Keratinocyte (primary cell): ENCODE data around the gene CDYL2. TPM values are rescaled to one million over a fixed set of nuclear protein-coding genes. Genes with fewer than 3 reads are reported as not detected.

ENCODE experiments used
- DNase-seq: peaks from one replicate; pipeline ENCODE4 v3.0.0-alpha.2; 2011; ENCODE audit warnings: low read depth, missing footprints, low spot score
- FAIRE-seq: peaks from 2 replicates; lab custom pipeline; 2011; peaks lifted over from hg19 to GRCh38; lab: Jason Lieb, UNC
- H2AFZ ChIP-seq: 2 replicates; pipeline ENCODE4 v1.6.0; 2012; ENCODE audit warnings: low read length, control low read depth, inconsistent platforms; ENCODE audit not compliant: control insufficient read depth
- H3K27ac ChIP-seq: 2 replicates; pipeline ENCODE4 v1.5.1; 2011; ENCODE audit warnings: low read length; ENCODE audit not compliant: control insufficient read depth, insufficient read depth
- H3K27me3 ChIP-seq: 3 replicates; pipeline ENCODE4 v1.6.0; 2011; ENCODE audit warnings: low read length; ENCODE audit not compliant: control insufficient read depth, insufficient read depth; ENCODE audit errors: extremely low read depth
- H3K36me3 ChIP-seq, 2 experiments: 2 replicates in 1 of 2; 3 replicates in 1 of 2; pipeline ENCODE4 v1.5.1; 2011; ENCODE audit warnings: low read length in 2 of 2, mild to moderate bottlenecking in 1 of 2; ENCODE audit not compliant: control insufficient read depth in 2 of 2, insufficient read depth in 2 of 2; ENCODE audit errors: extremely low read depth in 1 of 2
- H3K4me1 ChIP-seq: 3 replicates; pipeline ENCODE4 v1.5.1; 2011; ENCODE audit warnings: low read length; ENCODE audit not compliant: control insufficient read depth, insufficient read depth; ENCODE audit errors: extremely low read depth
- H3K4me2 ChIP-seq: 3 replicates; pipeline ENCODE4 v1.6.0; 2011; ENCODE audit warnings: low read depth, low read length; ENCODE audit not compliant: control insufficient read depth, insufficient read depth; ENCODE audit errors: extremely low read depth
- H3K4me3 ChIP-seq, 3 experiments: fragments of 200-600 bp in 1 of 3; sonication (generic) in 1 of 3; 2 replicates in 2 of 3; 3 replicates in 1 of 3; pipeline ENCODE4 v1.5.1; 2011 to 2016; ENCODE audit warnings: low read length in 3 of 3, mild to moderate bottlenecking in 3 of 3, control low read depth in 2 of 3, inconsistent platforms in 1 of 3, low read depth in 1 of 3, mixed read lengths in 1 of 3, mixed run types in 1 of 3, moderate library complexity in 1 of 3; ENCODE audit not compliant: control insufficient read depth in 2 of 3, insufficient read depth in 2 of 3; ENCODE audit errors: extremely low read depth in 1 of 3
- H3K79me2 ChIP-seq: 2 replicates; pipeline ENCODE4 v1.6.0; 2012; ENCODE audit warnings: low read length; ENCODE audit not compliant: control insufficient read depth, insufficient read depth
- H3K9ac ChIP-seq: 3 replicates; pipeline ENCODE4 v1.6.0; 2011; ENCODE audit warnings: low read length; ENCODE audit not compliant: control insufficient read depth, insufficient read depth; ENCODE audit errors: extremely low read depth
- H3K9me1 ChIP-seq: 3 replicates; pipeline ENCODE4 v1.6.0; 2011; ENCODE audit warnings: low read length; ENCODE audit not compliant: control insufficient read depth, insufficient read depth; ENCODE audit errors: extremely low read depth
- H3K9me3 ChIP-seq: 2 replicates; pipeline ENCODE4 v1.5.1; 2012; ENCODE audit warnings: low read depth, low read length; ENCODE audit not compliant: control insufficient read depth
- H4K20me1 ChIP-seq: 3 replicates; pipeline ENCODE4 v1.6.0; 2011; ENCODE audit warnings: low read length; ENCODE audit not compliant: control insufficient read depth, insufficient read depth; ENCODE audit errors: extremely low read depth
- CTCF ChIP-seq, 3 experiments: IDR thresholded peaks in 1 of 3; conservative IDR thresholded peaks in 1 of 3; optimal IDR thresholded peaks in 1 of 3; 2 replicates in 2 of 3; 3 replicates in 1 of 3; pipeline versions ENCODE3 to v1.5.1; 2011; ENCODE audit warnings: low read length in 3 of 3, mild to moderate bottlenecking in 3 of 3, moderate library complexity in 2 of 3, control low read depth in 1 of 3, inconsistent platforms in 1 of 3; ENCODE audit not compliant: insufficient read depth in 2 of 3; ENCODE audit errors: extremely low read depth in 1 of 3
- EZH2 ChIP-seq: IDR thresholded peaks from one replicate; pipeline ENCODE4 v1.6.1; 2012; ENCODE audit warnings: inconsistent platforms, mild to moderate bottlenecking, low read length, moderate library complexity
- dilution Hi-C: fragments of 300-500 bp; cut with MboI; formaldehyde crosslinking; loops from one replicate; pipeline ENCODE4 v1.7.0; 2020; ENCODE audit warnings: low sequenced_read_pairs; ENCODE audit not compliant: extremely low pct_ligation_motif_present
- polyA plus RNA-seq, 5 experiments: library from polyadenylated mRNA; depleted of rRNA in 3 of 5; stranded (reverse) in 3 of 5; stranded (forward) in 1 of 5; unstranded in 1 of 5; fragments of >200 nt; gene quantifications; 1 replicate in 1 of 5; 2 replicates in 3 of 5; 3 replicates in 1 of 5; pipeline versions ENCODE4 v1.2.1 to v1.2.3, GENCODE V29; 2011 to 2012; ENCODE audit warnings: missing spikeins in 2 of 5, low read depth in 1 of 5, low replicate concordance in 1 of 5

The CDYL2 gene
- polyA plus RNA-seq, 1 donor (not counting 4 experiments of a cell fraction or from before 2014, with no cell fraction given) = 2.0 TPM

- Histone ChIP-seq H3K27ac (no peak overlapping the region), H4K20me1 (no peaks in the 10 kb centered on the region), H3K4me3 (no peak overlapping the region), H2AFZ (no peak overlapping the region), H3K36me3 (no peaks in the 10 kb centered on the region), H3K9ac (no peak overlapping the region), H3K4me2 (peak overlapping the region; percentile 40), H3K9me1 (no peaks in the 10 kb centered on the region), H3K4me1 (peaks cover 8% of the 10 kb centered on the region), H3K79me2 (no peaks in the 10 kb centered on the region), H3K27me3 (no peaks in the 10 kb centered on the region), H3K9me3 (no peaks in the 10 kb centered on the region)
- dilution Hi-C loops = no loop called here
- DNase-seq = no peak
- FAIRE-seq = no peak
- no peak for TF ChIP-seq EZH2
- TF ChIP-seq CTCF (optimal IDR thresholded peaks at IDR 0.05 in 1 of 3, IDR thresholded peaks at IDR 0.05 in 1 of 3, conservative IDR thresholded peaks at IDR 0.05 in 1 of 3; ENCODE audit: extremely low read depth in 1 of 3, insufficient read depth in 2 of 3, low read length in 3 of 3) = no peak
Observed at GRCh38 chr16:80664786-80665185, 139.6 kb downstream of the CDYL2 start.

GRCh38 chr16:80664226-80664625, 140.2 kb downstream of the CDYL2 start:
- no peak overlapping the region for H3K4me2 ChIP-seq
- H3K9me3 ChIP-seq = no peaks in the 10 kb centered on the region
- H4K20me1 ChIP-seq = no peaks in the 10 kb centered on the region
- FAIRE-seq = no peak
- H3K27ac ChIP-seq = no peak overlapping the region
- H2AFZ ChIP-seq = no peak overlapping the region
- no peak for DNase-seq
- H3K4me1 ChIP-seq = peaks cover 8% of the 10 kb centered on the region
- dilution Hi-C loops = no loop called here
- H3K36me3 ChIP-seq = no peaks in the 10 kb centered on the region
- no peak for TF ChIP-seq CTCF (optimal IDR thresholded peaks at IDR 0.05 in 1 of 3, IDR thresholded peaks at IDR 0.05 in 1 of 3, conservative IDR thresholded peaks at IDR 0.05 in 1 of 3; ENCODE audit: extremely low read depth in 1 of 3, insufficient read depth in 2 of 3, low read length in 3 of 3)
- TF ChIP-seq EZH2 = no peak
- no peaks in the 10 kb centered on the region for H3K79me2 ChIP-seq
- no peaks in the 10 kb centered on the region for H3K27me3 ChIP-seq
- no peaks in the 10 kb centered on the region for H3K9me1 ChIP-seq
- no peak overlapping the region for H3K4me3 ChIP-seq
- H3K9ac ChIP-seq = no peak overlapping the region
